Tibial artery (tissue), 4 donors: ENCODE data around the gene SLC35G3.

ENCODE experiments used
- DNase-seq, 2 donors: peaks; one replicate each; pipeline ENCODE4 v3.0.0-alpha.2; 2019
- H3K27ac ChIP-seq, 2 donors: fragments of 200-600 bp; sonication (generic) in 1 of 2; 1 replicate in 1 of 2; 2 replicates in 1 of 2; pipeline ENCODE4 v1.5.1; 2018 to 2019; ENCODE audit warnings: mild to moderate bottlenecking in 1 of 2
- H3K27me3 ChIP-seq, 2 donors: fragments of 200-600 bp; sonication (generic) in 1 of 2; one replicate each; pipeline versions ENCODE4 v1.5.1 to v1.6.0; 2016 to 2019
- H3K36me3 ChIP-seq, 3 donors: fragments of 200-600 bp; sonication (generic) in 2 of 3; one replicate each; pipeline ENCODE4 v1.5.1; 2016 to 2019; ENCODE audit warnings: mild to moderate bottlenecking in 2 of 3
- H3K4me1 ChIP-seq, 4 donors: fragments of 200-600 bp; sonication (generic) in 2 of 4; 1 replicate in 3 of 4; 2 replicates in 1 of 4; pipeline ENCODE4 v1.5.1; 2016 to 2019
- H3K4me3 ChIP-seq, 2 donors: fragments of 200-600 bp; sonication (generic) in 1 of 2; 1 replicate in 1 of 2; 2 replicates in 1 of 2; pipeline ENCODE4 v1.5.1; 2018 to 2019; ENCODE audit warnings: mild to moderate bottlenecking in 2 of 2
- H3K9me3 ChIP-seq, 3 donors: fragments of 200-600 bp; sonication (generic) in 1 of 3; one replicate each; pipeline ENCODE4 v1.5.1; 2016 to 2019
- intact Hi-C: fragments of 100-400 bp; cut with DNase I; formaldehyde crosslinking; loops from one replicate; pipeline ENCODE4 v1.15.0; 2023; ENCODE audit warnings: low total_unique reads
- TF ChIP-seq, protein P1 (sequence below), 2 experiments: fragments of 200-600 bp in 1 of 2; fragments of 450-650 bp in 1 of 2; IDR thresholded peaks; one replicate each; pipeline ENCODE4 v1.5.1; 2017 to 2019; ENCODE audit warnings: antibody characterized with exemption in 2 of 2, mild to moderate bottlenecking in 1 of 2, moderate library complexity in 1 of 2

Gene SLC35G3

GRCh38 chr17:35149941-35150340, 44.3 kb downstream of the SLC35G3 start:
- Histone ChIP-seq H3K9me3 (no peaks in the 10 kb centered on the region), H3K4me1 (no peaks in the 10 kb centered on the region), H3K36me3 (no peaks in the 10 kb centered on the region), H3K4me3 (no peak overlapping the region), H3K27ac (no peak overlapping the region), H3K27me3 (peaks cover 0 to 19% of the 10 kb centered on the region in 2 donors)
- TF ChIP-seq, protein P1, sequence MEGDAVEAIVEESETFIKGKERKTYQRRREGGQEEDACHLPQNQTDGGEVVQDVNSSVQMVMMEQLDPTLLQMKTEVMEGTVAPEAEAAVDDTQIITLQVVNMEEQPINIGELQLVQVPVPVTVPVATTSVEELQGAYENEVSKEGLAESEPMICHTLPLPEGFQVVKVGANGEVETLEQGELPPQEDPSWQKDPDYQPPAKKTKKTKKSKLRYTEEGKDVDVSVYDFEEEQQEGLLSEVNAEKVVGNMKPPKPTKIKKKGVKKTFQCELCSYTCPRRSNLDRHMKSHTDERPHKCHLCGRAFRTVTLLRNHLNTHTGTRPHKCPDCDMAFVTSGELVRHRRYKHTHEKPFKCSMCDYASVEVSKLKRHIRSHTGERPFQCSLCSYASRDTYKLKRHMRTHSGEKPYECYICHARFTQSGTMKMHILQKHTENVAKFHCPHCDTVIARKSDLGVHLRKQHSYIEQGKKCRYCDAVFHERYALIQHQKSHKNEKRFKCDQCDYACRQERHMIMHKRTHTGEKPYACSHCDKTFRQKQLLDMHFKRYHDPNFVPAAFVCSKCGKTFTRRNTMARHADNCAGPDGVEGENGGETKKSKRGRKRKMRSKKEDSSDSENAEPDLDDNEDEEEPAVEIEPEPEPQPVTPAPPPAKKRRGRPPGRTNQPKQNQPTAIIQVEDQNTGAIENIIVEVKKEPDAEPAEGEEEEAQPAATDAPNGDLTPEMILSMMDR (IDR thresholded peaks at IDR 0.05), result no peak
- intact Hi-C loops, result no loop called here
- no peak for DNase-seq

DNA sequence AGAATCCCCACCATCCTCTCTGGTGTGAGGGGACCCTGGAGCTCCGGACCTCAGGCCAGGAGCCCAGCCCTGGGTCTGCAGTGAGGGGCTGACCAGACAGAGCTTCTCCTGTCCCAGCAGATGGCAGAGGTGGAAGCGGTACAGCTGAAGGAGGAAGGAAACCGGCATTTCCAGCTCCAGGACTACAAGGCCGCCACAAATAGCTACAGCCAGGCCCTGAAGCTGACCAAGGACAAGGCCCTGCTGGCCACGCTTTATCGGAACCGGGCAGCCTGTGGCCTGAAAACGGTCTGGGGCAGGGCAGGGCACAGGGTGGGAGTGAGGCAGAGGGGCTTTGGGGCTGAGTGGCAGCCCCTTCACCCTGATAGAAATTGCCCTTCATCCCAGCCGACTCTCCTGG, 46.0 kb downstream of the SLC35G3 start:
- Histone ChIP-seq H3K9me3 (no peaks in the 10 kb centered on the region), H3K4me1 (no peaks in the 10 kb centered on the region)

DNA sequence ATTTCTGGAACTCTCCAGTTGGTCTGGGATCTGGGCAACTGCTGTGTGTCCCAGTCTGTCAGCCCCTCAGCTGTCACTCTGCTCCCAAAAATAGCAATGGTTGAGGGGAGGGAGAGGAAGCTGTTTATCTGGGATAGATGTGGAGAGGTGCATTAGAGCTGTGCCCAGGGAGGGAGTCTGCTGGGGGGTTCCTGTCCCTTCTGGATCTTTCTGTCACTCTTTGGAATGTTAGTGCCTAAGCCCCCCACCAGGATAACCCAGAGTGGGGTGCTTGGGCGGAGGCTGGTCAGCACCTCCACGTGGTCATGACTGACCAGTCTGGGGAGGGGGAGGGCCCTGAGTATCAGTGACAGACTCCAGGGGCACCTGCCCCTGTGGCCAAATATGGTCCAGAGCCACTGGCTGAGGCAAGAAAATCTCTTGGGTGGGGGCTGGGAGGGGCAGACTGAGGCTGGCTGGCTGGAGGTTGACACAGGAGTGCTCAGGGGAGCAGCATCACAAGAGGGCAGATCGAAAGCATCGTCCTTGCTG, 46.8 kb downstream of the SLC35G3 start, which contains the start of gene UNC45B:
Gene UNC45B (plus strand): TSS at position 443 of the 531 bp plus-strand sequence. CDS start 447 bp downstream, outside the sequence.
- intact Hi-C loops, result no loop called here
- Histone ChIP-seq H3K4me1 (peaks cover 0 to 4% (median under 1%) of the 10 kb centered on the region in 4 donors), H3K9me3 (no peaks in the 10 kb centered on the region), H3K4me3 (no peak within 1 kb of the TSS), H3K27ac (no peak within 1 kb of the TSS), H3K27me3 (peaks cover 0 to 18% of the 10 kb centered on the region in 2 donors), H3K36me3 (no peaks in the 10 kb centered on the region)
- DNase-seq, result no peak
- TF ChIP-seq, protein P1 (IDR thresholded peaks at IDR 0.05), result no peak

More for the DNA sequence above, 46.0 kb downstream of the SLC35G3 start:
- intact Hi-C loops, result no loop called here
- Histone ChIP-seq H3K27me3 (peaks cover 0 to 18% of the 10 kb centered on the region in 2 donors), H3K4me3 (no peak overlapping the region), H3K36me3 (no peaks in the 10 kb centered on the region), H3K27ac (no peak overlapping the region)
- DNase-seq, result no peak
- TF ChIP-seq, protein P1 (IDR thresholded peaks at IDR 0.05), result no peak

- DNase-seq, result no peak
- intact Hi-C loops, result no loop called here
- Histone ChIP-seq H3K4me1 (peaks cover 0 to 11% (median 3%) of the 10 kb centered on the region in 4 donors), H3K9me3 (no peaks in the 10 kb centered on the region), H3K27me3 (peaks cover 0 to 18% of the 10 kb centered on the region in 2 donors), H3K4me3 (no peak overlapping the region), H3K27ac (no peak overlapping the region), H3K36me3 (no peaks in the 10 kb centered on the region)
- TF ChIP-seq, protein P1 (IDR thresholded peaks at IDR 0.05), result no peak
Observed at GRCh38 chr17:35146214-35146833, 47.9 kb downstream of the SLC35G3 start.

GRCh38 chr17:35144840-35145239, 49.4 kb downstream of the SLC35G3 start:
- H3K4me3 ChIP-seq, result no peak overlapping the region
- H3K9me3 ChIP-seq, result no peaks in the 10 kb centered on the region
- peaks cover 0 to 20% (median 11%) of the 10 kb centered on the region in 4 donors for H3K4me1 ChIP-seq
- peaks cover 0 to 4% (median 0%) of the 10 kb centered on the region in 3 donors for H3K36me3 ChIP-seq
- H3K27me3 ChIP-seq, result peaks cover 0 to 15% of the 10 kb centered on the region in 2 donors
- no peak for DNase-seq
- intact Hi-C loops, result loop anchor here (5.0 kb wide), 1 partner anchor 97 kb away; the partner anchor contains the start of gene SLFN5
- H3K27ac ChIP-seq, result no peak overlapping the region
- TF ChIP-seq, protein P1 (IDR thresholded peaks at IDR 0.05), result no peak
